Natural killer cell (primary cell): ENCODE results near the gene ZNF726. TPM values are rescaled to one million over a fixed set of nuclear protein-coding genes. Genes with fewer than 3 reads are reported as not detected.

Experiments used
- ATAC-seq, 3 donors: fragments of 150-1000 bp in 2 of 3; fragments of 200-7000 bp in 1 of 3; cut with Tn5 transposase; 1 replicate in 1 of 3; 2 replicates in 2 of 3; pipeline ENCODE4 v1.10.0; 2021; ENCODE audit warnings: mild to moderate bottlenecking in 2 of 3, moderate library complexity in 2 of 3
- DNase-seq, 2 donors: peaks; one replicate each; pipeline versions ENCODE4 v3.0.0 to v3.0.0-alpha.2; 2013 to 2021; ENCODE audit warnings: mixed read lengths in 1 of 2
- H3K27ac ChIP-seq: one replicate; pipeline ENCODE4 v1.5.1; 2013; ENCODE audit warnings: mild to moderate bottlenecking, low read length
- H3K27me3 ChIP-seq: one replicate; pipeline ENCODE4 v1.6.1; 2013; ENCODE audit warnings: low read length; ENCODE audit not compliant: control insufficient read depth, insufficient read depth
- H3K36me3 ChIP-seq: one replicate; pipeline ENCODE4 v1.6.1; 2013; ENCODE audit warnings: low read length; ENCODE audit not compliant: control insufficient read depth, insufficient read depth
- H3K4me1 ChIP-seq: one replicate; pipeline ENCODE4 v1.6.1; 2013; ENCODE audit warnings: low read length; ENCODE audit not compliant: control insufficient read depth, insufficient read depth
- H3K4me3 ChIP-seq: one replicate; pipeline ENCODE4 v1.5.1; 2013; ENCODE audit warnings: low read length
- H3K9me3 ChIP-seq: one replicate; pipeline ENCODE4 v1.6.1; 2013; ENCODE audit warnings: low read length; ENCODE audit not compliant: control insufficient read depth, insufficient read depth
- H3K27ac Mint-ChIP-seq, 2 donors: one replicate each; pipeline ENCODE4 v1.8.0; 2022; ENCODE audit warnings: mild to moderate bottlenecking in 2 of 2, mixed read lengths in 2 of 2, moderate library complexity in 1 of 2
- H3K27me3 Mint-ChIP-seq, 2 donors: one replicate each; pipeline ENCODE4 v1.8.0; 2022; ENCODE audit warnings: low read depth in 2 of 2, mixed read lengths in 2 of 2
- H3K36me3 Mint-ChIP-seq: one replicate; pipeline ENCODE4 v1.8.0; 2022; ENCODE audit warnings: mixed read lengths
- H3K4me1 Mint-ChIP-seq, 2 donors: one replicate each; pipeline ENCODE4 v1.8.0; 2022; ENCODE audit warnings: mixed read lengths in 2 of 2
- H3K4me3 Mint-ChIP-seq: one replicate; pipeline ENCODE4 v1.8.0; 2022; ENCODE audit warnings: mild to moderate bottlenecking, moderate library complexity, mixed read lengths
- H3K9me3 Mint-ChIP-seq, 2 donors: one replicate each; pipeline ENCODE4 v1.8.0; 2022; ENCODE audit warnings: mixed read lengths in 2 of 2
- CTCF ChIP-seq: fragments of 200-600 bp; IDR thresholded peaks from one replicate; pipeline ENCODE4 v1.8.0; 2022; ENCODE audit warnings: antibody characterized with exemption
- WGBS: methylation state at CpG from one replicate; pipeline ENCODE4 v1.1.7; 2013; ENCODE audit warnings: missing lambda C conversion rate; ENCODE audit not compliant: insufficient coverage; 5-methylcytosine and 5-hydroxymethylcytosine counted together
- intact Hi-C: fragments of 100-400 bp; cut with micrococcal nuclease; formaldehyde crosslinking; loops from one replicate; pipeline ENCODE4 v1.14.2; 2022
- total RNA-seq, 4 donors: library from RNA; stranded (reverse); fragments of 120-200 nt in 1 of 4; gene quantifications; one replicate each; pipeline versions ENCODE4 v1.2.3 to v1.2.4, GENCODE V29; 2013 to 2022

Gene ZNF726
- 1 to 10 TPM; 4.8 to 6.4 (median 5.8) TPM for total RNA-seq
- 7.2 TPM for total RNA-seq (2013)

- peaks cover 0 to 9% of the 10 kb centered on the region in 2 donors for H3K4me1 Mint-ChIP-seq
- DNase-seq, result peak; percentile 83 to 93
- Histone ChIP-seq H3K4me3 (peak within 1 kb of the TSS; percentile 57), H3K27ac (peak within 1 kb of the TSS; percentile 46), H3K36me3 (no peaks in the 10 kb centered on the region), H3K27me3 (no peaks in the 10 kb centered on the region), H3K9me3 (no peaks in the 10 kb centered on the region), H3K4me1 (peaks cover 13% of the 10 kb centered on the region)
- intact Hi-C loops, result loop anchor here (2.0 to 10.0 kb wide), 3 partner anchors 152 to 230 kb away; partner anchors contain the start of genes ZNF254 and ZNF675
- H3K27me3 Mint-ChIP-seq, result no peaks in the 10 kb centered on the region
- H3K9me3 Mint-ChIP-seq, result no peaks in the 10 kb centered on the region
- H3K27ac Mint-ChIP-seq, result peak within 1 kb of the TSS; percentile 86 to 94
- peak within 1 kb of the TSS; percentile 95 for H3K4me3 Mint-ChIP-seq
- H3K36me3 Mint-ChIP-seq, result no peaks in the 10 kb centered on the region
- WGBS, result 12% methylated on average over 44 of the region's 44 CpGs
- no peak for TF ChIP-seq CTCF
- ATAC-seq, result peak; percentile 96 to 97 (median 96)
Observed at GRCh38 chr19:23914402-23915286, at the start of gene ZNF726. TSS of gene ZNF726 (plus strand) at chr19:23914886. CDS start at chr19:23914995, 109 bp downstream.

GRCh38 chr19:23867895-23868294 lies 46.8 kb upstream of the ZNF726 start:
- peaks cover 13 to 16% of the 10 kb centered on the region in 2 donors for H3K9me3 Mint-ChIP-seq
- WGBS, result 80% methylated on average over 4 of the region's 4 CpGs
- H3K36me3 ChIP-seq, result no peaks in the 10 kb centered on the region
- H3K27ac Mint-ChIP-seq, result no peak overlapping the region
- no peak overlapping the region for H3K27ac ChIP-seq
- no peak for TF ChIP-seq CTCF
- no peaks in the 10 kb centered on the region for H3K27me3 ChIP-seq
- H3K4me1 Mint-ChIP-seq, result no peaks in the 10 kb centered on the region
- DNase-seq, result no peak
- H3K9me3 ChIP-seq, result peaks cover 4% of the 10 kb centered on the region
- H3K4me3 ChIP-seq, result no peak overlapping the region
- no peaks in the 10 kb centered on the region for H3K4me1 ChIP-seq
- no peaks in the 10 kb centered on the region for H3K36me3 Mint-ChIP-seq
- intact Hi-C loops, result no loop called here
- no peaks in the 10 kb centered on the region for H3K27me3 Mint-ChIP-seq
- H3K4me3 Mint-ChIP-seq, result no peak overlapping the region
- ATAC-seq, result no peak

- H3K36me3 Mint-ChIP-seq, result no peaks in the 10 kb centered on the region
- H3K4me3 Mint-ChIP-seq, result no peak overlapping the region
- no peak overlapping the region for H3K4me3 ChIP-seq
- no peaks in the 10 kb centered on the region for H3K4me1 ChIP-seq
- no peak for DNase-seq
- H3K36me3 ChIP-seq, result no peaks in the 10 kb centered on the region
- H3K27me3 ChIP-seq, result no peaks in the 10 kb centered on the region
- intact Hi-C loops, result no loop called here
- WGBS, result 90% methylated on average over 3 of the region's 3 CpGs
- no peaks in the 10 kb centered on the region for H3K9me3 ChIP-seq
- H3K4me1 Mint-ChIP-seq, result no peaks in the 10 kb centered on the region
- H3K27ac ChIP-seq, result no peak overlapping the region
- no peaks in the 10 kb centered on the region for H3K27me3 Mint-ChIP-seq
- peaks cover 12 to 15% of the 10 kb centered on the region in 2 donors for H3K9me3 Mint-ChIP-seq
- H3K27ac Mint-ChIP-seq, result no peak overlapping the region
- no peak for TF ChIP-seq CTCF
- ATAC-seq, result no peak
Observed at GRCh38 chr19:23868630-23869029, 46.1 kb upstream of the ZNF726 start.
